Lower lobe of right lung (tissue), 2 donors: ENCODE measurements around the gene CPLX3. TPM values are rescaled to one million over a fixed set of nuclear protein-coding genes. Genes with fewer than 3 reads are reported as not detected.

ENCODE experiments used
- ATAC-seq, 2 donors: fragments of 200-7000 bp; cut with Tn5 transposase; one replicate each; pipeline ENCODE4 v1.9.1; 2020 to 2022; ENCODE audit warnings: mild to moderate bottlenecking in 2 of 2, moderate library complexity in 2 of 2
- DNase-seq: peaks from one replicate; pipeline ENCODE4 v3.0.0-alpha.2; 2020
- H3K27ac ChIP-seq: fragments of 200-600 bp; one replicate; pipeline ENCODE4 v1.8.0; 2022
- H3K27me3 ChIP-seq: fragments of 200-600 bp; one replicate; pipeline ENCODE4 v1.8.0; 2022; ENCODE audit warnings: low read depth
- H3K36me3 ChIP-seq: fragments of 200-600 bp; one replicate; pipeline ENCODE4 v1.8.0; 2022; ENCODE audit warnings: mild to moderate bottlenecking
- H3K4me1 ChIP-seq: fragments of 200-600 bp; one replicate; pipeline ENCODE4 v1.8.0; 2022
- H3K4me3 ChIP-seq: fragments of 200-600 bp; one replicate; pipeline ENCODE4 v1.8.0; 2022; ENCODE audit warnings: mild to moderate bottlenecking
- H3K9me3 ChIP-seq: fragments of 200-600 bp; one replicate; pipeline ENCODE4 v1.8.0; 2022
- intact Hi-C: fragments of 100-400 bp; cut with DNase I; formaldehyde crosslinking; loops from one replicate; pipeline ENCODE4 v1.11.0; 2022
- total RNA-seq: library from RNA; stranded (reverse); fragmentation: NEBNext Ultra II Directional; extraction: Animal tissue kit (Norgen Biotek cat#: 25700); gene quantifications from one replicate; pipeline ENCODE4 v1.2.1, GENCODE V29; 2021
- TF ChIP-seq, protein P1 (sequence below): fragments of 200-600 bp; IDR thresholded peaks from one replicate; pipeline ENCODE4 v1.8.0; 2022; ENCODE audit warnings: antibody characterized with exemption, mild to moderate bottlenecking
- donor health status: DM: no; HTN: yes; CAD: no; lungs with severe emphysema.

Gene CPLX3
- total RNA-seq, 1 donor from 2014 or later: not detected

DNA sequence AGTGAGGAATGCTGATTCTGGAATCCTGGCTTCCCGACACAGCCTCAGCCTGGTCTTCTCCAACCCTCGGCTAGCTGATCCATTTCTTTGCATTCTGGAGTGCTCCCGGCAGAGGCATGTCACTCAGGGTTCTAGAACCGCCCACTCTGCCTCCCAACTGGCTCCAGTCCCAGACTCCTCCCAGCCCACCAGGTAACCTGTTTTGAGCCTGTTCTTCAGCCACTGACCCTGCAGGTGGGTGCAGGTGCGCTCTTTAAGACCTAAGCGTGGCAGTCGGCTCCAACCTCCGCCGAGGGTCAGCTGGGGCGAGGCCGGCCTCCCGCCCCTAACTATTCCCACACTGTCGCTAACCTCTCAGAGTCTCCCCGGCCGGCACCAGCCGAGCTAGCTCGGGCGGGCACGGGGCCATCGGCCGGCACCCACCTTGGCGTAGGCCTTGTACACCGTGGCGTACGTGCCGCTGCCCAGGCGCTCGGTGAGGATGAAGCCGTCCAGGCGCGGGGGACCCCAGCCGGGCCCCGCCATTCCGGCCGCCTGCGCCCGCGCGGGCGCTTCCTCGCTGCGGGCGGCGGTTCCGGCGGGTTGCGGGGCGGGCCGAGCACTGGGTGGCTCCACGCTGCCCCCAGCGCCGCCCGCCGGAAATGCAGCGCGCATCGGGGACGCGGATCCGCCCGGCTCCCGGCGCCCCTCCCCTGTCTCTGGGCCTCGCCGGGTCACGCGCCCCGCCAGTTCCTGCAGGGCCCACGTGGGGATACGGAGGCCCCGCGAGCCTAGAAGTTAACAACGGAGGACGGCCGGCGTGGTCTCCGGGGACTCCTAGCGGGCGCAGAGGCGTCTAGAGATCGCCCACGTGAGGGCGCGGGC, 16.4 kb downstream of the CPLX3 start, which contains the start of gene ULK3:
TSS of gene ULK3 (minus strand) at position 576 of the 864 bp plus-strand sequence. CDS start at position 525, 51 bp downstream.
- intact Hi-C loops: no loop called here
- Histone ChIP-seq H3K27ac (peak within 1 kb of the TSS; percentile 86), H3K4me3 (peak within 1 kb of the TSS; percentile 99), H3K4me1 (peaks cover 18% of the 10 kb centered on the region), H3K9me3 (no peaks in the 10 kb centered on the region), H3K36me3 (peaks cover 55% of the 10 kb centered on the region), H3K27me3 (no peaks in the 10 kb centered on the region)
- ATAC-seq (peak; percentile 96), DNase-seq (peak; percentile 94)
- TF ChIP-seq, protein P1, sequence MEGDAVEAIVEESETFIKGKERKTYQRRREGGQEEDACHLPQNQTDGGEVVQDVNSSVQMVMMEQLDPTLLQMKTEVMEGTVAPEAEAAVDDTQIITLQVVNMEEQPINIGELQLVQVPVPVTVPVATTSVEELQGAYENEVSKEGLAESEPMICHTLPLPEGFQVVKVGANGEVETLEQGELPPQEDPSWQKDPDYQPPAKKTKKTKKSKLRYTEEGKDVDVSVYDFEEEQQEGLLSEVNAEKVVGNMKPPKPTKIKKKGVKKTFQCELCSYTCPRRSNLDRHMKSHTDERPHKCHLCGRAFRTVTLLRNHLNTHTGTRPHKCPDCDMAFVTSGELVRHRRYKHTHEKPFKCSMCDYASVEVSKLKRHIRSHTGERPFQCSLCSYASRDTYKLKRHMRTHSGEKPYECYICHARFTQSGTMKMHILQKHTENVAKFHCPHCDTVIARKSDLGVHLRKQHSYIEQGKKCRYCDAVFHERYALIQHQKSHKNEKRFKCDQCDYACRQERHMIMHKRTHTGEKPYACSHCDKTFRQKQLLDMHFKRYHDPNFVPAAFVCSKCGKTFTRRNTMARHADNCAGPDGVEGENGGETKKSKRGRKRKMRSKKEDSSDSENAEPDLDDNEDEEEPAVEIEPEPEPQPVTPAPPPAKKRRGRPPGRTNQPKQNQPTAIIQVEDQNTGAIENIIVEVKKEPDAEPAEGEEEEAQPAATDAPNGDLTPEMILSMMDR: peak; percentile 60

- H3K27ac ChIP-seq: peak overlapping the region; percentile 86
- DNase-seq (no peak), ATAC-seq (no peak)
- peaks cover 55% of the 10 kb centered on the region for H3K36me3 ChIP-seq
- TF ChIP-seq, protein P1: no peak
- H3K4me3 ChIP-seq: peak overlapping the region; percentile 99
- H3K27me3 ChIP-seq: no peaks in the 10 kb centered on the region
- H3K4me1 ChIP-seq: peaks cover 18% of the 10 kb centered on the region
- intact Hi-C loops: no loop called here
- no peaks in the 10 kb centered on the region for H3K9me3 ChIP-seq
These were observed 17.0 kb downstream of the CPLX3 start for GRCh38 chr15:74843445-74843828.

- intact Hi-C loops: no loop called here
- H3K4me3 ChIP-seq: peak overlapping the region; percentile 99
- H3K9me3 ChIP-seq: no peaks in the 10 kb centered on the region
- H3K27ac ChIP-seq: peak overlapping the region; percentile 86
- H3K27me3 ChIP-seq: no peaks in the 10 kb centered on the region
- DNase-seq: no peak
- ATAC-seq: no peak
- peaks cover 55% of the 10 kb centered on the region for H3K36me3 ChIP-seq
- peaks cover 18% of the 10 kb centered on the region for H3K4me1 ChIP-seq
- TF ChIP-seq, protein P1: no peak
These were observed 17.5 kb downstream of the CPLX3 start for GRCh38 chr15:74843891-74844299.

GRCh38 chr15:74844319-74845207, 18.1 kb downstream of the CPLX3 start:
- Histone ChIP-seq H3K27me3 (no peaks in the 10 kb centered on the region), H3K36me3 (peaks cover 56% of the 10 kb centered on the region), H3K4me3 (no peak overlapping the region), H3K27ac (no peak overlapping the region), H3K4me1 (peaks cover 18% of the 10 kb centered on the region), H3K9me3 (no peaks in the 10 kb centered on the region)
- DNase-seq (no peak), ATAC-seq (no peak)
- intact Hi-C loops: no loop called here
- TF ChIP-seq, protein P1: no peak

DNA sequence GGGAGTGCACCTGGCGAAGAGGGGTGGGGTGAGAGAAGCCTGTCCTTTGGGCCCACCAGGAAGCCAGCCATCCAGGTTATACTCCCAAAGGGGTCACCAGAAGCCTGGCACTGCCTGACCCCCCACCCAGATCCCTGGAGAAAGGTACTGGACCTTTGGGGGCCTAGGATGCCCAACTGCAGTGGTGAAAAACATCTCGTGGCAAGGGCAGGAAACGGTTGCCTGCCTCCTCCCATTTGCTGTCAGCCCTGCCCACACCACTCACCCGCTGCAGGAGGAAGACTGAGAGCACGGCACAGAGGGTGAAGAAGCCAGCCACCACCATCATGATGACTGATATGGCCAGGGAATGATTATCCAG, 18.8 kb downstream of the CPLX3 start:
- DNase-seq: no peak
- Histone ChIP-seq H3K27me3 (no peaks in the 10 kb centered on the region), H3K9me3 (no peaks in the 10 kb centered on the region), H3K36me3 (peaks cover 56% of the 10 kb centered on the region), H3K4me1 (peaks cover 18% of the 10 kb centered on the region), H3K27ac (peak overlapping the region; percentile 49), H3K4me3 (no peak overlapping the region)
- intact Hi-C loops: no loop called here
- ATAC-seq: no peak
- TF ChIP-seq, protein P1: no peak
